H1 (cell line): Measurements from ENCODE around the gene AOPEP. TPM values are rescaled to one million over a fixed set of nuclear protein-coding genes. Genes with fewer than 3 reads are reported as not detected.

ENCODE experiments used
- CTCF ChIA-PET: fragments of 300-600 bp; sonication (Branson Sonifier 250); formaldehyde crosslinking; loops from one replicate; lab custom pipeline; 2021; ENCODE audit not compliant: partially characterized antibody; lab: Charles Lee
- POLR2A ChIA-PET: fragments of 300-600 bp; sonication (Branson Sonifier 250); formaldehyde crosslinking; loops from one replicate; lab custom pipeline; 2021; ENCODE audit warnings: inconsistent platforms; ENCODE audit not compliant: partially characterized antibody; lab: Charles Lee
- DNase-seq, 2 experiments: peaks; one replicate each; pipeline versions ENCODE4 v3.0.0 to v3.0.0-alpha.2; 2010 to 2022; ENCODE audit warnings: low spot score in 2 of 2, low read depth in 1 of 2, mixed read lengths in 1 of 2
- FAIRE-seq: peaks from 2 replicates; lab custom pipeline; 2011; peaks lifted over from hg19 to GRCh38; lab: Jason Lieb, UNC
- H2AFZ ChIP-seq: 2 replicates; pipeline ENCODE4 v1.8.1; 2012; ENCODE audit warnings: low read length, inconsistent platforms
- H2AK5ac ChIP-seq: 2 replicates; pipeline ENCODE4 v1.6.1; 2013; ENCODE audit warnings: low read depth, low read length
- H2BK120ac ChIP-seq: replicated peaks from 2 replicates; pipeline ENCODE3; 2013; ENCODE audit warnings: low read depth, low read length, inconsistent platforms
- H2BK12ac ChIP-seq: 2 replicates; pipeline ENCODE4 v1.6.1; 2013; ENCODE audit warnings: low read depth, low read length
- H2BK15ac ChIP-seq: 2 replicates; pipeline ENCODE4 v1.6.1; 2013; ENCODE audit warnings: low read length
- H2BK20ac ChIP-seq: 2 replicates; pipeline ENCODE4 v1.6.1; 2013; ENCODE audit warnings: low read length
- H2BK5ac ChIP-seq: 2 replicates; pipeline ENCODE4 v1.6.1; 2013; ENCODE audit warnings: low read depth, low read length
- H3K14ac ChIP-seq: 2 replicates; pipeline ENCODE4 v1.6.1; 2013; ENCODE audit warnings: inconsistent platforms; ENCODE audit not compliant: insufficient read length
- H3K18ac ChIP-seq: 2 replicates; pipeline ENCODE4 v1.6.1; 2013; ENCODE audit warnings: low read length; ENCODE audit errors: extremely low read depth
- H3K23ac ChIP-seq: 2 replicates; pipeline ENCODE4 v1.6.1; 2013; ENCODE audit warnings: inconsistent platforms; ENCODE audit not compliant: insufficient read length
- H3K23me2 ChIP-seq: 2 replicates; pipeline ENCODE4 v1.6.1; 2013; ENCODE audit warnings: low read depth, low read length
- H3K27ac ChIP-seq: 2 replicates; pipeline ENCODE4 v1.6.1; 2011; ENCODE audit warnings: low read depth, low read length, inconsistent platforms
- H3K27me3 ChIP-seq, 4 experiments: replicated peaks in 1 of 4; 1 replicate in 1 of 4; 2 replicates in 3 of 4; pipeline versions ENCODE4 v1.6.1 to v1.8.1; 2011 to 2013; ENCODE audit warnings: low read length in 3 of 4, mild to moderate bottlenecking in 3 of 4, inconsistent platforms in 2 of 4, mixed read lengths in 2 of 4, moderate library complexity in 1 of 4; ENCODE audit not compliant: control insufficient read depth in 3 of 4, insufficient read depth in 3 of 4; ENCODE audit errors: extremely low read depth in 1 of 4
- H3K36me3 ChIP-seq, 4 experiments: 2 replicates each; pipeline versions ENCODE4 v1.6.1 to v1.8.1; 2011 to 2013; ENCODE audit warnings: mild to moderate bottlenecking in 4 of 4, low read length in 3 of 4, moderate library complexity in 2 of 4, control low read depth in 1 of 4, inconsistent platforms in 1 of 4; ENCODE audit not compliant: insufficient read depth in 4 of 4, control insufficient read depth in 2 of 4
- H3K4ac ChIP-seq: replicated peaks from 2 replicates; pipeline ENCODE3; 2013; ENCODE audit warnings: low read length, low read depth, mixed read lengths, inconsistent platforms; ENCODE audit not compliant: insufficient read length
- H3K4me1 ChIP-seq, 4 experiments: replicated peaks in 1 of 4; 1 replicate in 1 of 4; 2 replicates in 3 of 4; pipeline versions ENCODE4 v1.6.1 to v1.8.1; 2011 to 2013; ENCODE audit warnings: low read length in 3 of 4, inconsistent platforms in 2 of 4, mixed read lengths in 1 of 4; ENCODE audit not compliant: insufficient read depth in 4 of 4, control insufficient read depth in 3 of 4
- H3K4me2 ChIP-seq, 2 experiments: 2 replicates each; pipeline versions ENCODE4 v1.6.1 to v1.8.1; 2011 to 2013; ENCODE audit warnings: low read depth in 2 of 2, low read length in 2 of 2, control low read depth in 1 of 2, inconsistent platforms in 1 of 2, mild to moderate bottlenecking in 1 of 2; ENCODE audit not compliant: insufficient read depth in 1 of 2
- H3K4me3 ChIP-seq, 4 experiments: fragments of 200-600, 300-600 bp in 1 of 4; sonication (generic), shearing (Covaris generic), sonication (Bioruptor Twin) in 1 of 4; 2 replicates each; pipeline versions ENCODE4 v1.5.1 to v1.8.1; 2011 to 2016; ENCODE audit warnings: low read length in 4 of 4, low read depth in 3 of 4, control low read depth in 2 of 4, inconsistent platforms in 2 of 4, mild to moderate bottlenecking in 2 of 4, mixed read lengths in 1 of 4, moderate library complexity in 1 of 4; ENCODE audit not compliant: insufficient read depth in 2 of 4; ENCODE audit errors: extremely low read depth in 1 of 4
- H3K56ac ChIP-seq: replicated peaks from 2 replicates; pipeline ENCODE3; 2013; ENCODE audit warnings: low read depth, mild to moderate bottlenecking, mixed read lengths, low read length, inconsistent platforms; ENCODE audit not compliant: insufficient read length
- H3K79me1 ChIP-seq: 2 replicates; pipeline ENCODE4 v1.6.1; 2013; ENCODE audit warnings: low read depth, low read length, control low read depth
- H3K79me2 ChIP-seq, 2 experiments: 2 replicates each; pipeline versions ENCODE4 v1.6.1 to v1.8.1; 2012 to 2013; ENCODE audit warnings: low read length in 2 of 2, mild to moderate bottlenecking in 2 of 2, inconsistent platforms in 1 of 2; ENCODE audit not compliant: insufficient read depth in 2 of 2, control insufficient read depth in 1 of 2
- H3K9ac ChIP-seq, 4 experiments: replicated peaks in 1 of 4; 1 replicate in 1 of 4; 2 replicates in 3 of 4; pipeline versions ENCODE4 v1.6.1 to v1.8.1; 2011 to 2013; ENCODE audit warnings: low read depth in 3 of 4, low read length in 3 of 4, control low read depth in 2 of 4, mild to moderate bottlenecking in 2 of 4, moderate library complexity in 2 of 4, inconsistent platforms in 1 of 4; ENCODE audit errors: extremely low read depth in 1 of 4
- H3K9me3 ChIP-seq, 2 experiments: 2 replicates each; pipeline versions ENCODE4 v1.6.1 to v1.8.1; 2012 to 2013; ENCODE audit warnings: mild to moderate bottlenecking in 2 of 2, moderate library complexity in 2 of 2, control low read depth in 1 of 2, inconsistent platforms in 1 of 2, low read depth in 1 of 2, low read length in 1 of 2, mixed read lengths in 1 of 2; ENCODE audit not compliant: insufficient read depth in 2 of 2
- H4K20me1 ChIP-seq, 2 experiments: replicated peaks in 1 of 2; 2 replicates each; pipeline versions ENCODE3 to v1.8.1; 2011 to 2013; ENCODE audit warnings: inconsistent platforms in 2 of 2, low read length in 2 of 2, mild to moderate bottlenecking in 1 of 2; ENCODE audit not compliant: insufficient read depth in 2 of 2, control insufficient read depth in 1 of 2
- H4K5ac ChIP-seq: 2 replicates; pipeline ENCODE4 v1.6.1; 2013; ENCODE audit warnings: low read length, low read depth, mixed read lengths, inconsistent platforms; ENCODE audit not compliant: insufficient read length
- H4K8ac ChIP-seq: 2 replicates; pipeline ENCODE4 v1.8.0; 2013; ENCODE audit warnings: mild to moderate bottlenecking, moderate library complexity, low read length, inconsistent platforms; ENCODE audit not compliant: insufficient read depth; ENCODE audit errors: extremely low read depth
- H4K91ac ChIP-seq: replicated peaks from 2 replicates; pipeline ENCODE3; 2013; ENCODE audit warnings: low read length, mixed read lengths, inconsistent platforms; ENCODE audit not compliant: insufficient read length
- BACH1 ChIP-seq: IDR thresholded peaks from 2 replicates; pipeline ENCODE4 v1.6.1; 2012; ENCODE audit warnings: low read length, improper control_type of control experiment
- BCL11A ChIP-seq, 2 experiments: IDR thresholded peaks; one replicate each; pipeline ENCODE4 v1.6.1; 2011; ENCODE audit warnings: low read depth in 2 of 2, low read length in 2 of 2, mild to moderate bottlenecking in 2 of 2
- CEBPB ChIP-seq: IDR thresholded peaks from 2 replicates; pipeline ENCODE4 v1.6.1; 2012; ENCODE audit warnings: low read depth, low read length
- CHD1 ChIP-seq: IDR thresholded peaks from 2 replicates; pipeline ENCODE4 v1.6.1; 2012; ENCODE audit warnings: low read depth, low read length, improper control_type of control experiment
- CTBP2 ChIP-seq: IDR thresholded peaks from 2 replicates; pipeline ENCODE4 v1.7.0; 2011; ENCODE audit warnings: borderline replicate concordance, mild to moderate bottlenecking, moderate library complexity, mixed read lengths, low read length; ENCODE audit not compliant: insufficient read depth, insufficient read length
- KDM5A ChIP-seq: fragments of 200-600 bp; IDR thresholded peaks from 2 replicates; pipeline ENCODE4 v1.7.1; 2012; ENCODE audit warnings: mild to moderate bottlenecking, low read length, inconsistent platforms, mixed read lengths
- NANOG ChIP-seq: IDR thresholded peaks from 2 replicates; pipeline ENCODE4 v1.6.1; 2011; ENCODE audit warnings: low read length, low read depth, mild to moderate bottlenecking, inconsistent platforms; ENCODE audit not compliant: insufficient read depth, poor library complexity, severe bottlenecking
- PHF8 ChIP-seq: fragments of 200-600 bp; sonication (generic); conservative IDR thresholded peaks from 2 replicates; pipeline ENCODE4 v1.7.1; 2012; ENCODE audit warnings: low read depth, mild to moderate bottlenecking, inconsistent platforms, low read length, moderate library complexity
- SAP30 ChIP-seq: fragments of 300-600 bp; sonication (generic); IDR thresholded peaks from 2 replicates; pipeline ENCODE4 v1.7.1; 2012; ENCODE audit warnings: low read length, moderate library complexity, mild to moderate bottlenecking, inconsistent platforms; ENCODE audit not compliant: insufficient read depth, insufficient replicate concordance
- SIN3A ChIP-seq, 2 experiments: IDR thresholded peaks in 1 of 2; conservative IDR thresholded peaks in 1 of 2; 2 replicates each; pipeline ENCODE4 v1.6.1; 2011 to 2012; ENCODE audit warnings: low read length in 2 of 2, improper control_type of control experiment in 1 of 2, low read depth in 1 of 2, mild to moderate bottlenecking in 1 of 2
- SP1 ChIP-seq: IDR thresholded peaks from 2 replicates; pipeline ENCODE4 v1.6.1; 2011; ENCODE audit warnings: low read depth, low read length
- TAF7 ChIP-seq: optimal IDR thresholded peaks from 2 replicates; pipeline ENCODE3; 2011; ENCODE audit warnings: low read depth, mild to moderate bottlenecking, inconsistent platforms, low read length, moderate library complexity, borderline replicate concordance
- WGBS, 2 experiments: shearing (Covaris generic) in 1 of 2; methylation state at CpG; one replicate each; pipeline versions ENCODE4 v1.1.6 to v1.1.7; 2013 to 2015; ENCODE audit warnings: low lambda C conversion rate in 2 of 2, mixed read lengths in 2 of 2, inconsistent platforms in 1 of 2, low coverage in 1 of 2, missing lambda C conversion rate in 1 of 2; ENCODE audit not compliant: insufficient replicate concordance in 2 of 2, insufficient coverage in 1 of 2, insufficient read length in 1 of 2; ENCODE audit errors: extremely low coverage in 1 of 2, missing lambda C conversion rate in 1 of 2; 5-methylcytosine and 5-hydroxymethylcytosine counted together
- polyA plus RNA-seq, 7 experiments: library from polyadenylated mRNA; depleted of rRNA in 3 of 7; stranded (reverse) in 5 of 7; unstranded in 2 of 7; fragments of >200 nt in 5 of 7; fragments of 200-250 nt in 2 of 7; gene quantifications; 1 replicate in 5 of 7; 2 replicates in 1 of 7; 4 replicates in 1 of 7; pipeline versions ENCODE4 v1.2.1 to v1.2.3, GENCODE V29; 2011 to 2013; ENCODE audit warnings: missing spikeins in 2 of 7, mixed read lengths in 2 of 7
- total RNA-seq: library from RNA; stranded (reverse); fragmentation: NEBNext Ultra II Directional; extraction: Animal tissue kit (Norgen Biotek cat#: 25700); gene quantifications from 2 replicates; pipeline ENCODE4 v1.2.1, GENCODE V29; 2021

AOPEP gene
- total and polyA plus RNA-seq, 2 of the 8 experiments (the other 6 are each of a cell fraction or from before 2014, with no cell fraction given) = 6.1 to 14.3 TPM

DNA sequence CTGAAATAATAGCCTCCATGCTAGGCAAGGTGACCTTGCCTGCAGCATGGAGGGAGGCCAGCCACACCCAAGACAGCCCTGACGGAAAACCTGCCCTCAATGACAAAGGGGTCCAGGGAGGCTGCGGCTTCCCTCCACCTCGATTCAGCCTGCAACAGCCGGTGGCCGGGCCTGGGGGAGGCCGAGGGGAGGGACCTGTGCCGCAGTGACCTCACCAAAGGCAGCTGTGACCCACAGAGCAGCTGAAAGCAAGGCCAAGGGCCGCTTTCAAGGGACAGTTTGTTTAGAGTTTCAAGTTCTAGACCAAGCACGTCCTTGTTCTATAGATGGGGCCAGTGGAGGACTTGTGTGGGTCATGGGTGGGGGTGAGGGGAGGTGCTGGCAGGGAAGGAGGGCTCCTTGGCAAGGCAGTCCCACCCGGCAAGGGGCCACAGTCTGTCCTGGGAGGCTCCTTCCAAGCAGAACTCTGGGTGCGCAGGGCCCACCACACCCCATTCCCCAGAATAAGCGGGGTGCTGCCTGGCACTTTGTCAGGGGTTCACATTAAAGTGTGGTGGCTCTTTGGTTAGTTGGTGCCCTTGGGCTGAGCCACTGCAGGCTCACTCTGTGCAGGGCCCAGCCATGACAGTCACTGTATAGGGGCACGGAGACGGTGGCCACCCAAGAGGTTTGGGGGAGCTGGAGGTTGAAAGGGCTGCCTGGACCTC lies 364.5 kb downstream of the AOPEP start:
- H3K9ac ChIP-seq = no peak overlapping the region
- TF ChIP-seq SP1 (no peak), TAF7 (no peak), SIN3A (conservative IDR thresholded peaks at IDR 0.05 in 1 of 2, IDR thresholded peaks at IDR 0.05 in 1 of 2; ENCODE audit: low read depth in 1 of 2, low read length in 2 of 2) (no peak), KDM5A (no peak), CHD1 (no peak), BCL11A (IDR thresholded peaks at IDR 0.05; ENCODE audit: low read depth in 2 of 2, low read length in 2 of 2) (no peak), BACH1 (no peak), CEBPB (no peak), PHF8 (no peak), CTBP2 (no peak), SAP30 (no peak), NANOG (no peak)

More for the DNA sequence above, 364.5 kb downstream of the AOPEP start:
- H2BK5ac ChIP-seq = no peak overlapping the region
- WGBS, 2 experiments = 95% methylated on average over 12 of the region's 14 CpGs; no CpG with 5 or more reads in 1 of the 2 experiments
- ChIA-PET CTCF (interaction anchor here (0.6 to 13.8 kb wide), 6 partner anchors 11 to 58 kb away, joined by 3 to 209 read pairs (median 4); no protein-coding TSS in a partner anchor), POLR2A (interaction anchor here (1.0 kb wide), 1 partner anchor 171 kb away, joined by 5 read pairs; no protein-coding TSS in a partner anchor)
- H3K9me3 ChIP-seq = no peaks in the 10 kb centered on the region
- H3K79me1 ChIP-seq = no peaks in the 10 kb centered on the region
- H3K18ac ChIP-seq = no peak overlapping the region
- H3K4me2 ChIP-seq = no peak overlapping the region
- H3K14ac ChIP-seq = no peak overlapping the region
- H3K23me2 ChIP-seq = no peaks in the 10 kb centered on the region
- H2AFZ ChIP-seq = no peak overlapping the region
- no peak overlapping the region for H3K23ac ChIP-seq
- no peak overlapping the region for H3K4me3 ChIP-seq
- H4K91ac ChIP-seq = no peak overlapping the region
- peaks cover 0 to 12% (median 7%) of the 10 kb centered on the region in 4 experiments for H3K4me1 ChIP-seq
- H4K20me1 ChIP-seq = peaks cover 1 to 2% of the 10 kb centered on the region in 2 experiments
- no peak overlapping the region for H3K27ac ChIP-seq
- H2BK20ac ChIP-seq = no peak overlapping the region
- no peak overlapping the region for H2BK120ac ChIP-seq
- no peak overlapping the region for H3K56ac ChIP-seq
- no peaks in the 10 kb centered on the region for H3K27me3 ChIP-seq
- no peaks in the 10 kb centered on the region for H3K79me2 ChIP-seq
- no peak overlapping the region for H3K4ac ChIP-seq
- DNase-seq (no peak), FAIRE-seq (no peak)
- peaks cover 0 to under 1% (median 0%) of the 10 kb centered on the region in 4 experiments; a peak in 1 of 8 replicates for H3K36me3 ChIP-seq
- no peak overlapping the region for H4K8ac ChIP-seq
- 0 out of 2 replicates have a peak overlapping the region, but pooled peaks have one; percentile 2 for H2AK5ac ChIP-seq
- no peak overlapping the region for H2BK15ac ChIP-seq
- no peak overlapping the region for H2BK12ac ChIP-seq
- no peak overlapping the region for H4K5ac ChIP-seq
